Stimulated activated CD4-positive, alpha-beta T cell treated with anti-CD3 and anti-CD28 coated beads, Interleukin-2, amount 100 ng/mL, for 24 hours (primary cell): ENCODE data around the gene SPTBN5.

Experiments
- DNase-seq, 2 donors: peaks; one replicate each; pipeline ENCODE4 v3.0.0-alpha.2; 2020

The SPTBN5 gene

GRCh38 chr15:41801185-41801584 lies 92.7 kb downstream of the SPTBN5 start:
- DNase-seq: no peak

GRCh38 chr15:41799488-41799805 lies 94.4 kb downstream of the SPTBN5 start:
- no peak for DNase-seq

DNA sequence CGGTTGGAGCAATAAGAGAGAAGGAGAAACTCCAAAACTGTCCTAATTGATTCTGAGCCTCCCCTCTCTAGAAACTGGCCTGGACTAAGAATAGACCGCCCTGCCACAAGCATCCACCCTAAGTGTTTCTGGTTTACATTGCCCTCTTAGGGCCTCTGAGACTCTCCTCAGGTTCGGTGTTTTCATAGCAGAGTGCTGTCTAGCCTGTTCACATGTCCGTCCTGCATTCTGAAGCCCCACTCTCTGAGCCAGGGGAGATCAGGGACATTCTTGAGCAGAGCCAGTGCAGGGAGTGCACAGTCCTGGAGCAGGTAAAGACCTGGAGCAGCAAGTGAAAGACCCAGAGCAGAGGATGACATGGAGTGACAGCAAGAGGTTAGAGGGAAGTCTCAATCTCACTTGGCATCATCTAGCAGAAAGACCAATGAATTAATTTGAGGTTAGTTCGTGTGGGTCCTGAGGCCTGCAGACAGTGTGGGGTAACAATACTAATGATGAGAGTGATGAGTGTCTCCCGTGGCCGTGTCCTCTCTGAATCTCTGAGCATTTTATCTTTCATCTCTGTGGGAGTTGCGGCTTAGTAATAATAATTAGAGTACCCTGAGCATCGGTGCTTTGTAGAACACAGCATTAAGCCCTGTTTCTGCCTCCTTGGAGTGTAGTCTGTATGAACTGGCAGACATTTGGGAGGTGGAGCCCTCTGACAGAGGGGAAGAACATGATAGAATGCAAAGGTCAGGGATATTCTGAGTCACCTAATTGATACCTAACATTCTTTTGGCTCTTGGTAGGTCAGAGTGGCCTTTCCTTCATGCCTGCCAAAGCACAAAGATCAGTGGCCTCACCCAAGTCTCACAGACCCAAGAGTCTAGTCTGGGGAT lies 95.0 kb downstream of the SPTBN5 start:
- no peak for DNase-seq
